Globus pallidus (tissue), 1 donor: ENCODE results near the gene ECD.
"Not testable (repeated sequence)": the region's sequence is repeated elsewhere in the genome, so short reads cannot be mapped to it uniquely, and the experiment has no call there.

Source experiments
- DNase-seq: peaks from one replicate; pipeline ENCODE4 v3.0.0-alpha.2; 2015; ENCODE audit warnings: low spot score

Gene ECD

DNA sequence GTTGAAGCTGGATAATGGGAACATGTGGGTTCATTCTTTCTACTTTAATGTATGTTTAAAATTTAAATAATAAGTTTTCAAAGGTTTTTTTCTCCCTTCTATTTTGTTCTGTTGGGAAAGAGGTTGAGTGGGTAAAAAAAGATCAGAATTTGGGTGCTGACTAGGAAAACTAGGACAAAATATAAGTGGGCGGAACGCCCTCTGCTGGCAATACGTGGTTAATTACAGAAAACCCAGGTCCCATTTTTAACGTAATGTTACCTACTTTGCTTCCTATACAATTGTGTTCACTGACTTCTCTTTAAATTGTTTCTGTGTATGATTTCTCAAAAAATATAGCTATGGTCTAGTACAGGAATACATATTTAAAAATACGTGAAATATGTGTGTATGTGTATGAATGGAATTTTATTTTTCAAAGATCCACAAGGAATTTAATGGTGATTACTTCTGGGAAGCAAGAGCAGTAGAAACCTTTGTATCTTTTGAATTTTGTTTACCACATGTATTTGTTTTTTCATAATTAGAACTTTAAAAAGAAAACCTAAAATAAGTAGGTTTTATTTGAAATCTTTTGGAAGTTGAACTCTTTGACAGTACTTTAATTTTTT, 8.7 kb downstream of the ECD start:
- peak; percentile 56 for DNase-seq

- no peak for DNase-seq
Measured at GRCh38 chr10:73156054-73156453, 11.8 kb downstream of the ECD start.

DNA sequence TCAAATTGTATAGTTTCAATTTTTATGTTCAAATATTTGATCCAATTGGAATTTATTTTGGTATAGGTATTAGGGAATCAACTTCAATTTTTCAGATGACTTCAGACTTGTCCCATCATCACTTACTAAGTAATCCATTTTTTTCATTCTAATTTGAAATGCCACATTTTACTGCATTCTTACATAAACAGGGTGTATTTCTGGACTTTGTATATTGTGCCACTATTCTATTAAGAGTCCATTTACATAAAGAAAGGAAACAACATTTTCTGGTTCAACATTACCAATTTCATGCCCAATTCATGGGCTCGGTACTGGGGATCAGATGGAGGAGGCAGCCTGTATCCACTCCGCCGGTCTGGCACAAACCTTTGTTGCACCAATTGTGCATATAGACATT, 15.8 kb downstream of the ECD start:
- DNase-seq = no peak

GRCh38 chr10:73150633-73151413, 17.0 kb downstream of the ECD start:
- not testable (repeated sequence) for DNase-seq

GRCh38 chr10:73141603-73142002, 26.2 kb downstream of the ECD start:
- no peak for DNase-seq

DNA sequence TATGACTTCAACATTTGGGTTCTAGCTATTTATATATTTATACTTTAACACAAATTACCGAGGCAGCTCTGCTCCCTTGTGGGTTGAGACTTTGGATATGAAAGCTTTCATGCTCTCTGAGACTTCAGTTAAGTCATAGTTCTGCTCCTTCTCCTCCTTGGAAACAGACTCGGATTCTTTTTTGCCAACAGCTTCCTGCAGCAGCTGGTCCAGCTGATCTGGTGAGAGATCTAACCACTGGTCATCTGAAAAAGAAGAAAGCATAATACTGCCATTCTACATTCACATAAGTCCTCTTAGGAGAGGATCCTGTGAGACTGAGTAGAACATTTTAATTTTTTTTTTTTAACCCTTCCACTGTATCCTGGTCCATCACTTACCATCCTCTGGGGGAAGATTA, 28.6 kb downstream of the ECD start:
- no peak for DNase-seq

DNA sequence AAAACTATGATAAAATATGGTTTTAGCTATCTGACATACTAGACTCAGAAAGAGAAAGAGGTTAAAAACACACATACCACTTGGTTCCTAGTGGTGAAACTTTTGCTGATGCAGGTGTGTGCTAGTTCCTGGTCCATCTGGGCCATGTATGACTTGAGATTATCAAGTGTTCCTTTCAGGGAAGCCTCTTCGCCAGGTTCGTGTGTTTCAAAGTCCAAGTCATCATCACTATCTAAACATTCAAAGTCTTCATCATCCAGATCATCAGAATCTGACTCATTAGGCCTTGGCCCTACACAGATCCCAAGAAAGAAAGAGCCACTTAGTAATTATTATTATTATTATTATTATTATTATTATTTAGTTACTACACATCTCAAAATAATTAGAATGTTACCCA, 31.2 kb downstream of the ECD start:
- no peak for DNase-seq

GRCh38 chr10:73134727-73135126, 33.1 kb downstream of the ECD start:
- no peak for DNase-seq

GRCh38 chr10:73131913-73132686, 35.7 kb downstream of the ECD start:
- DNase-seq = no peak

GRCh38 chr10:73131301-73131700, 36.5 kb downstream of the ECD start:
- no peak for DNase-seq

GRCh38 chr10:73126343-73126742, 41.5 kb downstream of the ECD start:
- DNase-seq = no peak

- DNase-seq = no peak
Measured at GRCh38 chr10:73119952-73120351, 47.9 kb downstream of the ECD start.

- no peak for DNase-seq
Measured at GRCh38 chr10:73119457-73119856, 48.4 kb downstream of the ECD start.

GRCh38 chr10:73117976-73118743, 49.6 kb downstream of the ECD start:
- no peak for DNase-seq

GRCh38 chr10:73116017-73116416, 51.8 kb downstream of the ECD start:
- no peak for DNase-seq

DNA sequence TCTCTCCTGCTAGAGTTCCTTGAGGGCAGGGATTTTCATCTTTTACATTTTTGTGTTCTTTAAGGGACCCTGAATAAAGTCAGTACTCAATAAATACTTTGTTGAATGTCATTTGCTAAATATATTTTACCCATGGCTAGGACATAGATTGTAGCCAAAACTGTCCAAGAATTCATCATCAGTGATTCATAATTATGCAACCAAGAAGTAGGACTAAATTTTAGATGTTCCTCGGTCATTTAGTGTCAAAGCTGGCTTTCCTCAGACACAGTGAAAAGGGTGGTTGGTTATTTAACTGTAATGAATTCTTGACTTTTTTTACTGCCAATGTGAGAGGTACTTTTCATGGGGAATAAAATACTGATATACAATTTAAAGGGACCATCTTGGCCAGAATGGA, 54.3 kb downstream of the ECD start:
- DNase-seq = no peak

DNA sequence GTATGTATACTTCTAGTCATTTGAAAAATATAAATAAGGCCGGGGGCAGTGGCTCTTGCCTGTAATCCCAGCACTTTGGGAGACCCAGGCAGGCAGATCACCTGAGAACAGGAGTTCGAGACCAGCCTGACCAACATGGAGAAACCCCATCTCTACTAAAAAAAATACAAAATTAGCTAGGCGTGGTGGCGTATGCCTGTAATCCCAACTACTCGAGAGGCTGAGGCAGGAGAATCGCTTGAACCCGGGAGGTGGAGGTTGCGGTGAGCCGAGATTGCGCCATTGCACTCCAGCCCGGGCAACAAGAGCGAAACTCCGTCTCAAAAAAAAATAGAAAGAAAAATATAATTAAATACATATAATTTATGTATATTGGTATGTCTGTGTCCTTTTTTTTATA, 55.8 kb downstream of the ECD start:
- not testable (repeated sequence) for DNase-seq

- DNase-seq = peak; percentile 87
Measured at GRCh38 chr10:73110345-73110849, 57.4 kb downstream of the ECD start, which contains the start of gene NUDT13. Gene NUDT13 (plus strand): TSS chr10:73110455. CDS start chr10:73114366, 3,911 bp downstream.

- DNase-seq = not testable (repeated sequence)
Measured at GRCh38 chr10:73109248-73109652, 58.6 kb downstream of the ECD start.

GRCh38 chr10:73106301-73106700, 61.5 kb downstream of the ECD start:
- no peak for DNase-seq

GRCh38 chr10:73099141-73099540, 68.7 kb downstream of the ECD start:
- no peak for DNase-seq

GRCh38 chr10:73097305-73097670, 70.5 kb downstream of the ECD start:
- DNase-seq = no peak
